Naive B cell (primary cell): Measurements from ENCODE around the gene CBX2. TPM values are rescaled to one million over a fixed set of nuclear protein-coding genes. Genes with fewer than 3 reads are reported as not detected.
A peak's percentile ranks its signal among the peaks of the same experiment; 100 is the strongest.

Experiments
- ATAC-seq, 2 donors: fragments of 150-1000 bp; cut with Tn5 transposase; 2 replicates each; pipeline ENCODE4 v1.10.0; 2021; ENCODE audit warnings: low read depth in 2 of 2, mild to moderate bottlenecking in 2 of 2, moderate library complexity in 2 of 2
- DNase-seq: peaks from one replicate; pipeline ENCODE4 v3.0.0; 2022
- H3K27ac Mint-ChIP-seq, 6 donors: one replicate each; pipeline ENCODE4 v1.8.0; 2020 to 2022; ENCODE audit warnings: mild to moderate bottlenecking in 6 of 6, mixed read lengths in 6 of 6, moderate library complexity in 5 of 6, inconsistent platforms in 2 of 6
- H3K27me3 Mint-ChIP-seq, 3 donors: one replicate each; pipeline ENCODE4 v1.8.0; 2021 to 2022; ENCODE audit warnings: mixed read lengths in 3 of 3, mild to moderate bottlenecking in 1 of 3
- H3K36me3 Mint-ChIP-seq, 2 donors: one replicate each; pipeline ENCODE4 v1.8.0; 2020 to 2022; ENCODE audit warnings: mixed read lengths in 2 of 2, inconsistent platforms in 1 of 2, mild to moderate bottlenecking in 1 of 2
- H3K4me1 Mint-ChIP-seq, 3 donors: one replicate each; pipeline ENCODE4 v1.8.0; 2020 to 2022; ENCODE audit warnings: mixed read lengths in 3 of 3, inconsistent platforms in 1 of 3, mild to moderate bottlenecking in 1 of 3, moderate library complexity in 1 of 3
- H3K4me3 Mint-ChIP-seq, 8 donors: one replicate each; pipeline ENCODE4 v1.8.0; 2020 to 2022; ENCODE audit warnings: mild to moderate bottlenecking in 8 of 8, mixed read lengths in 8 of 8, moderate library complexity in 8 of 8, inconsistent platforms in 2 of 8
- H3K9me3 Mint-ChIP-seq, 7 donors: one replicate each; pipeline ENCODE4 v1.8.0; 2020 to 2022; ENCODE audit warnings: mixed read lengths in 7 of 7, mild to moderate bottlenecking in 5 of 7, inconsistent platforms in 2 of 7, moderate library complexity in 1 of 7
- polyA plus RNA-seq, 6 donors: library from polyadenylated mRNA; unstranded; fragments of 300-500 nt; fragmentation: Illumina TruSeq; gene quantifications; one replicate each; pipeline ENCODE4 v1.2.3, GENCODE V29; 2021; ENCODE audit warnings: low read depth in 6 of 6

The CBX2 gene
- polyA plus RNA-seq, 6 donors from 2014 or later = 0.09 TPM; not detected in 5

DNA sequence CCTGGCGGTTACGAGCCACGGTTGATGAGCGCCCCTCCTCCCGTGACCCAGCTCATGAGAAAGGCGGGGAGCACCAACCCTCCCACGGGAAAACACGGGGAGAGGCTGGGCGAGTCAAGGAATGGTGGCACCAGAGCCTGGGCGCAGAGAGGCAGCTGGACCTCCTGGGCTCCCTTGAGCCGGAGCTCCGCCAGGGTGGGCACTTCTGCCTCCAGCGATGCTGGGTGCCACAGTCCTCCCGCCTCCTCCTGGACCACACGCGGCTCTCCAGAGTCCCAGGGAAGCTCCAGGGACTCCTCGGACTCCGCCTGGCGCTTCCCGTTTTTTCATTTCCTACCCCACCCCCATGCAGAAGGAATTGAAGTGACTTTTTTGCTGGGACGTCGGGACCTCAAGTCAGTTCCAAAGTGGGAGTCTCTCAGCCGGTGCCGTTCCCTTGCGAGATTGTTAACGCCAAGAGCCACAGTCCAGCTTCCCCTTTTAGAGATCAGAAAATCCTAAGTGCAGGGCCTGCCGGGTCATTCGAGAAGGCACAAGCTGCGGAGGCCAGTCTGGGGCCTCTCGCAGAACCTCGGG lies 25.6 kb downstream of the CBX2 start:
- Mint-ChIP-seq H3K4me3 (peak overlapping the region; percentile 49 to 90 (median 69)), H3K27ac (peak overlapping the region in 3 of 6 donors; percentile 73 to 92 (median 77)), H3K36me3 (peaks cover 6 to 29% of the 10 kb centered on the region in 2 donors), H3K4me1 (peaks cover 27 to 44% (median 36%) of the 10 kb centered on the region in 3 donors), H3K9me3 (peaks cover 7 to 30% (median 13%) of the 10 kb centered on the region in 7 donors), H3K27me3 (peaks cover 53 to 70% (median 68%) of the 10 kb centered on the region in 3 donors)
- DNase-seq (no peak), ATAC-seq (no peak)

GRCh38 chr17:79803997-79804855 lies 26.3 kb downstream of the CBX2 start:
- ATAC-seq (peak; percentile 88 to 91), DNase-seq (peak; percentile 75)
- Mint-ChIP-seq H3K4me3 (peak overlapping the region; percentile 69 to 90 (median 83)), H3K27me3 (peaks cover 58 to 73% (median 72%) of the 10 kb centered on the region in 3 donors), H3K27ac (peak overlapping the region; percentile 45 to 99 (median 90)), H3K36me3 (peaks cover 6 to 29% of the 10 kb centered on the region in 2 donors), H3K4me1 (peaks cover 31 to 47% (median 37%) of the 10 kb centered on the region in 3 donors), H3K9me3 (peaks cover 7 to 30% (median 13%) of the 10 kb centered on the region in 7 donors)

GRCh38 chr17:79804856-79805696 lies 27.1 kb downstream of the CBX2 start:
- no peak for ATAC-seq
- H3K4me3 Mint-ChIP-seq = peak overlapping the region; percentile 69 to 85 (median 82)
- H3K27me3 Mint-ChIP-seq = peaks cover 51 to 73% (median 72%) of the 10 kb centered on the region in 3 donors
- H3K36me3 Mint-ChIP-seq = peaks cover 6 to 21% of the 10 kb centered on the region in 2 donors
- peaks cover 25 to 41% (median 29%) of the 10 kb centered on the region in 3 donors for H3K4me1 Mint-ChIP-seq
- no peak for DNase-seq
- H3K27ac Mint-ChIP-seq = peak overlapping the region in 5 of 6 donors; percentile 45 to 99 (median 94)
- H3K9me3 Mint-ChIP-seq = peaks cover 4 to 25% (median 10%) of the 10 kb centered on the region in 7 donors

GRCh38 chr17:79806446-79806760 lies 28.5 kb downstream of the CBX2 start:
- peaks cover 6 to 15% of the 10 kb centered on the region in 2 donors for H3K36me3 Mint-ChIP-seq
- ATAC-seq (no peak), DNase-seq (no peak)
- H3K27ac Mint-ChIP-seq = peak overlapping the region in 2 of 6 donors; percentile 65 to 80
- H3K4me3 Mint-ChIP-seq = peak overlapping the region in 3 of 8 donors; percentile 39 to 78 (median 63)
- H3K9me3 Mint-ChIP-seq = peaks cover 4 to 21% (median 7%) of the 10 kb centered on the region in 7 donors
- H3K4me1 Mint-ChIP-seq = peaks cover 21 to 34% (median 28%) of the 10 kb centered on the region in 3 donors
- peaks cover 49 to 66% (median 65%) of the 10 kb centered on the region in 3 donors for H3K27me3 Mint-ChIP-seq

GRCh38 chr17:79806863-79807720 lies 29.1 kb downstream of the CBX2 start:
- peaks cover 24 to 40% (median 28%) of the 10 kb centered on the region in 3 donors for H3K4me1 Mint-ChIP-seq
- H3K4me3 Mint-ChIP-seq = peak overlapping the region in 4 of 8 donors; percentile 39 to 78 (median 69)
- peaks cover 6 to 15% of the 10 kb centered on the region in 2 donors for H3K36me3 Mint-ChIP-seq
- peaks cover 4 to 21% (median 7%) of the 10 kb centered on the region in 7 donors for H3K9me3 Mint-ChIP-seq
- H3K27ac Mint-ChIP-seq = peak overlapping the region in 2 of 6 donors; percentile 85 to 93
- ATAC-seq (no peak), DNase-seq (no peak)
- peaks cover 54 to 66% (median 65%) of the 10 kb centered on the region in 3 donors for H3K27me3 Mint-ChIP-seq

DNA sequence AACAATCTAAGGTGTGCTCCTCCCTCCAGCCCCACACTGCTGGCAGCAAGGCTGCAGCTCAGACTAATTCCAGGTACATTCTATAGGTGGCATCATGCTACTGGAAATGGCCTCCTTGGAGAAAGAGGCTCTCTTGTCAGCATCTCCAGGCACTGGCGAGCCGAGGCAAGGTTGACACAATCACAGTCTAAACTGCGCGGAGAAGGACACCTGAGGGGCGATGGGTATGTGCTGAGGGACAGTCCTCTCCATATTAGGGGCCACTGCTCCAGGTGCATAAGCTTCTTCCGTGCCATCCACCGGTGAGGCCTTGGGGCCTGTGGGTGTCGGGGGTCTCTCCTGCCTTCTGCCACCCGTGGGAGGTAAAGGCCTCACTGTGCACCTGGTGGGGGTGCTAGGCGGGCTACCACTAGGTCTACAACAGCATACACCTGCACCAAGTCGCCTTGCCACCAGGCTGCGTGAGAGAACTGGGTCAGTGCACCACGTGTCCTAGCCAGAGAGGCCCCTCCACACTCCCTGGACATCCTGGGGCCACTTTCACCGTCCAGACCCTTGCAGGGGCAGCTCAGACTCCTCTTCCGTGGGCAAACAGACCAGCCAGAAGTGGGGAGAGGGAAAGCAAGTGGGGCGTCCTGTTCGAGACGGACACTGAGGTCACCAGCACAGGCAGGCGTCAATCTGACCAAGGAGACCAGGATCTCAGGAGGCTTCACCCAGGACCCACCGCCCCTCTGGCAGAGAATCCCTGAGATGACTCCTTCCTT lies 31.0 kb downstream of the CBX2 start:
- ATAC-seq (no peak), DNase-seq (no peak)
- Mint-ChIP-seq H3K9me3 (peaks cover 4 to 17% (median 7%) of the 10 kb centered on the region in 7 donors), H3K36me3 (peaks cover 6 to 15% of the 10 kb centered on the region in 2 donors), H3K4me3 (peak overlapping the region in 5 of 8 donors; percentile 16 to 78 (median 49)), H3K27me3 (peaks cover 57 to 71% (median 68%) of the 10 kb centered on the region in 3 donors), H3K4me1 (peaks cover 21 to 43% (median 31%) of the 10 kb centered on the region in 3 donors), H3K27ac (peak overlapping the region in 5 of 6 donors; percentile 34 to 91 (median 71))

- H3K27me3 Mint-ChIP-seq = peaks cover 52 to 72% (median 69%) of the 10 kb centered on the region in 3 donors
- H3K4me1 Mint-ChIP-seq = peaks cover 22 to 44% (median 32%) of the 10 kb centered on the region in 3 donors
- peaks cover under 1 to 13% (median 3%) of the 10 kb centered on the region in 7 donors for H3K9me3 Mint-ChIP-seq
- DNase-seq (no peak), ATAC-seq (no peak)
- H3K4me3 Mint-ChIP-seq = peak overlapping the region in 2 of 8 donors; percentile 53 to 78
- H3K27ac Mint-ChIP-seq = peak overlapping the region in 3 of 6 donors; percentile 44 to 86 (median 71)
- peaks cover 2 to 15% of the 10 kb centered on the region in 2 donors for H3K36me3 Mint-ChIP-seq
Observed at GRCh38 chr17:79809530-79810129, 31.7 kb downstream of the CBX2 start.

GRCh38 chr17:79810130-79811010 lies 32.4 kb downstream of the CBX2 start:
- peak overlapping the region; percentile 23 to 84 (median 66) for H3K4me3 Mint-ChIP-seq
- ATAC-seq (peak; percentile 67 to 79), DNase-seq (no peak)
- peaks cover 44 to 66% (median 63%) of the 10 kb centered on the region in 3 donors for H3K27me3 Mint-ChIP-seq
- H3K9me3 Mint-ChIP-seq = peaks cover 0 to 7% (median 2%) of the 10 kb centered on the region in 7 donors
- H3K4me1 Mint-ChIP-seq = peaks cover 17 to 38% (median 26%) of the 10 kb centered on the region in 3 donors
- H3K27ac Mint-ChIP-seq = peak overlapping the region in 3 of 6 donors; percentile 60 to 91 (median 74)
- peaks cover 0 to 8% of the 10 kb centered on the region in 2 donors for H3K36me3 Mint-ChIP-seq

DNA sequence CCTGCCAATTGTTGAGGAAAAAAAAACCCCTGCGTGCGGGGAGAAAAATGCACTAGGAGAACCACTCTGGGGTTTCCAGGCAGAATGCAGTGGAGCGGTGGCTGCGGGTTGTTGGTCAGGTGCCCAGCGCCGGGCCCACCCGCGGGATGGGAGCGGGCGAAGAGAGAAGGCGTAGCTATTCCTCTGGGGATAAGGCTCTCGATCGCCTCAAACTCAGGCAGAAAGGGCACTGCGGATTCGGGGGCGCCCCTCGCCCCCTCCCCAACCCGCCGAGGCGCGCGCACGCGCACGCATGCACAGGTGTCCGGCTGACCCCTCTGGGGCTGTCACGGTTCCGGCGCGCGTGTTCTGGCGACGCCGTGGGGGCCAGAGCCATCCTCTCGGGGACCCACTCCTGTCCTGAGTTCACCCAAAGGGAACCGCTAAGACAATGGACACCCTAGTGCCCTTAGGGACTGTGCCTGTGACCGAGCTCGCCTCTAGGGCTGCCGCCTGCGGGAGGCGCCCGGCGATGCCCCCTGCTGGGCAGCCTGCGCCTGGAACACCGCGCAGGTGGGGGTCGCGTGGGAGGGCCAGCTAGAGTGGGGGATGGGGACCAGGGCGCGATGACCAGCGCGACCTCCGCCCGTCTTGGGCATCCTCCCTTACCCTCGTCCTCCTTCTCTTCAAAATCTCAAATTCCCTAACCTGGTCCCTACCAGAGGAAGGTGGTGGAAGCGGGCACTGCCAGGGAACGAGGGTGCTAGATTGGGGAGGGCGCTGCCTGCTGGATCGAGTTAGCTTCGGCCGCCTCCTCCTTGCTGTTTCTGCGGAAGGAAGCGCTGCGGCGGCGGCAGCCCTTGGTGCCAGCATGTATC lies 33.3 kb downstream of the CBX2 start:
- peaks cover 0 to 5% (median 0%) of the 10 kb centered on the region in 7 donors for H3K9me3 Mint-ChIP-seq
- H3K27me3 Mint-ChIP-seq = peaks cover 41 to 62% (median 60%) of the 10 kb centered on the region in 3 donors
- H3K4me3 Mint-ChIP-seq = peak overlapping the region; percentile 52 to 84 (median 71)
- peak overlapping the region in 4 of 6 donors; percentile 37 to 97 (median 78) for H3K27ac Mint-ChIP-seq
- DNase-seq (no peak), ATAC-seq (peak in 1 of 2 donors; percentile 18)
- H3K36me3 Mint-ChIP-seq = peaks cover 0 to 5% of the 10 kb centered on the region in 2 donors
- H3K4me1 Mint-ChIP-seq = peaks cover 13 to 33% (median 29%) of the 10 kb centered on the region in 3 donors
